Neuronal stem cell (in vitro differentiated cells): ENCODE measurements around the gene VGLL3.

Experiments used
- DNase-seq: peaks from one replicate; pipeline ENCODE4 v3.0.0-alpha.2; 2013; ENCODE audit warnings: low spot score
- H2AFZ ChIP-seq: one replicate; pipeline ENCODE4 v1.6.1; 2013; ENCODE audit warnings: mild to moderate bottlenecking, low read length, inconsistent platforms
- H2AK5ac ChIP-seq: 2 replicates; pipeline ENCODE4 v1.6.1; 2013; ENCODE audit warnings: low read depth, mild to moderate bottlenecking, inconsistent platforms, low read length, moderate library complexity, mixed read lengths
- H2BK120ac ChIP-seq: 2 replicates; pipeline ENCODE4 v1.6.1; 2013; ENCODE audit warnings: low read depth, mild to moderate bottlenecking, inconsistent platforms, low read length, moderate library complexity, mixed read lengths
- H2BK12ac ChIP-seq: one replicate; pipeline ENCODE4 v1.6.1; 2013; ENCODE audit warnings: low read length, inconsistent platforms
- H2BK15ac ChIP-seq: 2 replicates; pipeline ENCODE4 v1.6.1; 2013; ENCODE audit warnings: mild to moderate bottlenecking, low read length, inconsistent platforms, mixed read lengths
- H2BK5ac ChIP-seq: one replicate; pipeline ENCODE4 v1.6.1; 2013; ENCODE audit warnings: inconsistent platforms, mild to moderate bottlenecking, low read length, moderate library complexity
- H3K14ac ChIP-seq: one replicate; pipeline ENCODE4 v1.6.1; 2013; ENCODE audit warnings: low read length, inconsistent platforms
- H3K18ac ChIP-seq: 2 replicates; pipeline ENCODE4 v1.6.1; 2013; ENCODE audit warnings: low read length, inconsistent platforms
- H3K23ac ChIP-seq: 2 replicates; pipeline ENCODE4 v1.6.1; 2013; ENCODE audit warnings: low read depth, mild to moderate bottlenecking, mixed read lengths, low read length, inconsistent platforms; ENCODE audit not compliant: poor library complexity
- H3K27ac ChIP-seq: replicated peaks from 3 replicates; pipeline ENCODE4 v1.5.1; 2013; ENCODE audit warnings: low read length, inconsistent platforms
- H3K27me3 ChIP-seq, 3 experiments: 2 replicates each; pipeline ENCODE4 v1.6.1; 2013; ENCODE audit warnings: low read length in 3 of 3, mild to moderate bottlenecking in 2 of 3, inconsistent platforms in 1 of 3, low read depth in 1 of 3, mixed read lengths in 1 of 3, moderate library complexity in 1 of 3; ENCODE audit not compliant: control insufficient read depth in 3 of 3, insufficient read depth in 3 of 3
- H3K36me3 ChIP-seq, 2 donors: replicated peaks in 1 of 2; 2 replicates each; pipeline ENCODE4 v1.6.1; 2013; ENCODE audit warnings: low read length in 2 of 2; ENCODE audit not compliant: control insufficient read depth in 2 of 2, insufficient read depth in 2 of 2
- H3K4ac ChIP-seq: 2 replicates; pipeline ENCODE4 v1.6.1; 2013; ENCODE audit warnings: inconsistent platforms, mild to moderate bottlenecking, low read length, moderate library complexity
- H3K4me1 ChIP-seq, 2 donors: 1 replicate in 1 of 2; 2 replicates in 1 of 2; pipeline ENCODE4 v1.6.1; 2013; ENCODE audit warnings: low read length in 2 of 2, low read depth in 1 of 2; ENCODE audit not compliant: control insufficient read depth in 2 of 2, insufficient read depth in 1 of 2
- H3K4me2 ChIP-seq: one replicate; pipeline ENCODE4 v1.6.1; 2013; ENCODE audit warnings: mild to moderate bottlenecking, low read length, inconsistent platforms; ENCODE audit not compliant: insufficient read depth, poor library complexity, severe bottlenecking
- H3K4me3 ChIP-seq, 2 donors: 2 replicates each; pipeline ENCODE4 v1.5.1; 2013; ENCODE audit warnings: low read length in 2 of 2, mild to moderate bottlenecking in 2 of 2, inconsistent platforms in 1 of 2, moderate library complexity in 1 of 2
- H3K79me1 ChIP-seq: one replicate; pipeline ENCODE4 v1.6.1; 2013; ENCODE audit warnings: low read depth, mild to moderate bottlenecking, inconsistent platforms, low read length, moderate library complexity
- H3K9ac ChIP-seq: one replicate; pipeline ENCODE4 v1.6.1; 2013; ENCODE audit warnings: mild to moderate bottlenecking, low read depth, low read length, inconsistent platforms; ENCODE audit not compliant: poor library complexity
- H3K9me3 ChIP-seq, 2 donors: replicated peaks in 1 of 2; 2 replicates each; pipeline versions ENCODE3 to v1.6.1; 2013; ENCODE audit warnings: low read length in 2 of 2, mild to moderate bottlenecking in 2 of 2, inconsistent platforms in 1 of 2, low read depth in 1 of 2, mixed read lengths in 1 of 2, moderate library complexity in 1 of 2; ENCODE audit not compliant: control insufficient read depth in 2 of 2, insufficient read depth in 1 of 2
- H4K8ac ChIP-seq: one replicate; pipeline ENCODE4 v1.6.1; 2013; ENCODE audit warnings: low read depth, mild to moderate bottlenecking, inconsistent platforms, low read length, moderate library complexity
- H4K91ac ChIP-seq: one replicate; pipeline ENCODE4 v1.6.1; 2013; ENCODE audit warnings: low read length, low read depth, mild to moderate bottlenecking, inconsistent platforms; ENCODE audit not compliant: poor library complexity
- WGBS, 2 donors: extraction: QIAGEN DNeasy Blood & Tissue Kit; methylation state at CpG; one replicate each; pipeline ENCODE4 v1.1.7; 2013; ENCODE audit warnings: missing lambda C conversion rate in 2 of 2, mixed read lengths in 1 of 2; ENCODE audit not compliant: insufficient read length in 2 of 2, insufficient replicate concordance in 1 of 2; ENCODE audit errors: extremely low coverage in 2 of 2; 5-methylcytosine and 5-hydroxymethylcytosine counted together

VGLL3 gene

GRCh38 chr3:86969500-86970189 is 21.3 kb downstream of the VGLL3 start:
- Histone ChIP-seq H3K23ac (no peak overlapping the region), H3K27ac (no peak overlapping the region), H3K4me3 (no peak overlapping the region), H3K27me3 (no peaks in the 10 kb centered on the region), H4K91ac (no peak overlapping the region), H3K18ac (no peak overlapping the region), H3K36me3 (no peaks in the 10 kb centered on the region), H3K14ac (no peak overlapping the region), H3K9me3 (peaks cover 0 to 2% of the 10 kb centered on the region in 2 donors), H3K9ac (no peak overlapping the region), H3K79me1 (no peaks in the 10 kb centered on the region), H2AK5ac (no peak overlapping the region), H2BK120ac (no peak overlapping the region), H4K8ac (no peak overlapping the region), H3K4me2 (no peak overlapping the region), H2AFZ (no peak overlapping the region), H2BK5ac (no peak overlapping the region), H2BK15ac (no peak overlapping the region), H2BK12ac (no peak overlapping the region), H3K4me1 (peaks cover 0 to 8% of the 10 kb centered on the region in 2 donors), H3K4ac (no peak overlapping the region)
- no CpG with 5 or more reads among the region's 6 CpGs for WGBS, 2 donors
- DNase-seq, result no peak

GRCh38 chr3:86968244-86968932 is 22.6 kb downstream of the VGLL3 start:
- H3K27ac ChIP-seq, result no peak overlapping the region
- peak overlapping the region; percentile 28 for H2BK15ac ChIP-seq
- no peaks in the 10 kb centered on the region for H3K27me3 ChIP-seq
- WGBS, 2 donors, result no CpG with 5 or more reads among the region's 7 CpGs
- DNase-seq, result no peak
- no peak overlapping the region for H2BK5ac ChIP-seq
- H3K14ac ChIP-seq, result no peak overlapping the region
- peak overlapping the region; percentile 6 for H3K23ac ChIP-seq
- peaks cover 0 to 2% of the 10 kb centered on the region in 2 donors for H3K9me3 ChIP-seq
- no peaks in the 10 kb centered on the region for H3K79me1 ChIP-seq
- no peak overlapping the region for H4K91ac ChIP-seq
- no peak overlapping the region for H3K4me2 ChIP-seq
- H3K4ac ChIP-seq, result no peak overlapping the region
- H2BK120ac ChIP-seq, result no peak overlapping the region
- peak overlapping the region; percentile 22 for H2AK5ac ChIP-seq
- no peaks in the 10 kb centered on the region for H3K36me3 ChIP-seq
- H4K8ac ChIP-seq, result no peak overlapping the region
- no peak overlapping the region for H3K18ac ChIP-seq
- H2AFZ ChIP-seq, result no peak overlapping the region
- H2BK12ac ChIP-seq, result no peak overlapping the region
- no peak overlapping the region for H3K9ac ChIP-seq
- H3K4me3 ChIP-seq, result peak overlapping the region in 1 of 2 donors; percentile 16
- peaks cover 0 to 8% of the 10 kb centered on the region in 2 donors for H3K4me1 ChIP-seq

- no peak overlapping the region for H2BK15ac ChIP-seq
- H3K9me3 ChIP-seq, result peaks cover 0 to 2% of the 10 kb centered on the region in 2 donors
- H2BK120ac ChIP-seq, result no peak overlapping the region
- H3K9ac ChIP-seq, result no peak overlapping the region
- H3K27me3 ChIP-seq, result no peaks in the 10 kb centered on the region
- H3K4me3 ChIP-seq, result no peak overlapping the region
- H3K4me2 ChIP-seq, result no peak overlapping the region
- WGBS, 2 donors, result no CpG with 5 or more reads among the region's 2 CpGs
- no peak overlapping the region for H3K23ac ChIP-seq
- DNase-seq, result peak; percentile 11
- no peak overlapping the region for H3K4ac ChIP-seq
- no peak overlapping the region for H2BK5ac ChIP-seq
- H3K4me1 ChIP-seq, result peaks cover 0 to 8% of the 10 kb centered on the region in 2 donors
- H2AFZ ChIP-seq, result no peak overlapping the region
- no peaks in the 10 kb centered on the region for H3K36me3 ChIP-seq
- no peak overlapping the region for H4K8ac ChIP-seq
- no peak overlapping the region for H2AK5ac ChIP-seq
- H3K27ac ChIP-seq, result peak overlapping the region; percentile 2
- no peak overlapping the region for H3K18ac ChIP-seq
- H3K79me1 ChIP-seq, result no peaks in the 10 kb centered on the region
- H4K91ac ChIP-seq, result no peak overlapping the region
- H2BK12ac ChIP-seq, result no peak overlapping the region
- H3K14ac ChIP-seq, result no peak overlapping the region
Measured at GRCh38 chr3:86967062-86967461, 23.9 kb downstream of the VGLL3 start.

GRCh38 chr3:86965166-86965565 is 25.8 kb downstream of the VGLL3 start:
- Histone ChIP-seq H4K8ac (no peak overlapping the region), H3K9ac (no peak overlapping the region), H2BK12ac (no peak overlapping the region), H3K4ac (no peak overlapping the region), H3K4me3 (no peak overlapping the region), H2AFZ (no peak overlapping the region), H2AK5ac (no peak overlapping the region), H3K36me3 (no peaks in the 10 kb centered on the region), H3K23ac (no peak overlapping the region), H3K4me2 (no peak overlapping the region), H3K79me1 (no peaks in the 10 kb centered on the region), H2BK120ac (no peak overlapping the region), H4K91ac (no peak overlapping the region), H3K18ac (no peak overlapping the region), H3K9me3 (no peaks in the 10 kb centered on the region), H2BK5ac (no peak overlapping the region), H3K14ac (no peak overlapping the region), H3K27ac (no peak overlapping the region), H3K4me1 (peaks cover 0 to 8% of the 10 kb centered on the region in 2 donors), H3K27me3 (no peaks in the 10 kb centered on the region), H2BK15ac (no peak overlapping the region)
- WGBS, 2 donors, result no CpG with 5 or more reads among the region's 3 CpGs
- DNase-seq, result no peak
